ENCODE data around the gene LNP1.

Gene LNP1

GRCh38 chr3:100492059-100493006 lies 91.0 kb downstream of the LNP1 start, which contains the start of gene TMEM45A:
TSS of gene TMEM45A (plus strand) at chr3:100492619. CDS start at chr3:100555212, 62,593 bp downstream.
- peak; percentile 99 for ATAC-seq
- TF ChIP-seq TCF4 (CRISPR knock-in tag; IDR thresholded peaks at IDR 0.05; ENCODE audit: borderline replicate concordance) (peak; percentile 49; the same call in 1 of the 2 replicates), ARNTL (CRISPR knock-in tag; IDR thresholded peaks at IDR 0.05; ENCODE audit: borderline replicate concordance, low read depth) (no peak), ZFP3 (CRISPR knock-in tag; IDR thresholded peaks at IDR 0.05) (0 out of 2 replicates have a peak, but pooled peaks have one; percentile 40)

GRCh38 chr3:100496711-100497261 lies 95.4 kb downstream of the LNP1 start:
- ATAC-seq = no peak; the same call in 2 of the 3 replicates
- TF ChIP-seq ISL1 (CRISPR knock-in tag; IDR thresholded peaks at IDR 0.05) (peak; percentile 67), TCF4 (CRISPR knock-in tag; IDR thresholded peaks at IDR 0.05; ENCODE audit: borderline replicate concordance) (no peak)

DNA sequence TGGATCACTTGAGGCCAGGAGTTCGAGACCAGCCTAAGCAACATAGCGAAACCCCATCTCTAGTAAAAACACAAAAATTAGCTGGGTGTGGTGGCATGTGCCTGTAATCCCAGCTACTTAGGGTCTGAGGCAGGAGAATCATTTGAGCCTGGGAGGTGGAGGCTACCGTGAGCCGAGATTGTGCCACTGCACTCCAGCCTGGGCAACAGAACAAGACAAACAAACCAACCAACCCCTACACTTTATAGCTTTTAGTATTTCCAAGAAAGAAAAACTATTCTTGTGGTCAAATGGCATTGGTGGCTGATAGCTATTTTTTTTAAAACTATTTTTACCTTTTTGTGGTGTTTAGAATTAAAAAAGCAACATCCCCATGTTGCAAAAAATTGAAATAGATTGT lies 98.3 kb downstream of the LNP1 start:
- no peak for ATAC-seq
- TF ChIP-seq SNAI2 (CRISPR knock-in tag; IDR thresholded peaks at IDR 0.05) = no peak
- TF ChIP-seq BACH2 (CRISPR knock-in tag; IDR thresholded peaks at IDR 0.05; ENCODE audit: borderline replicate concordance) = no peak
- TF ChIP-seq ARNTL (CRISPR knock-in tag; IDR thresholded peaks at IDR 0.05; ENCODE audit: borderline replicate concordance, low read depth) = no peak
- TF ChIP-seq ZFP30 (CRISPR knock-in tag; IDR thresholded peaks at IDR 0.05) = no peak
- no peak for TF ChIP-seq RARB (CRISPR knock-in tag; IDR thresholded peaks at IDR 0.05)
- TF ChIP-seq ZNF8 (CRISPR knock-in tag; IDR thresholded peaks at IDR 0.05) = no peak
- TF ChIP-seq ISL1 (CRISPR knock-in tag; IDR thresholded peaks at IDR 0.05) = no peak
- TF ChIP-seq, protein P1, sequence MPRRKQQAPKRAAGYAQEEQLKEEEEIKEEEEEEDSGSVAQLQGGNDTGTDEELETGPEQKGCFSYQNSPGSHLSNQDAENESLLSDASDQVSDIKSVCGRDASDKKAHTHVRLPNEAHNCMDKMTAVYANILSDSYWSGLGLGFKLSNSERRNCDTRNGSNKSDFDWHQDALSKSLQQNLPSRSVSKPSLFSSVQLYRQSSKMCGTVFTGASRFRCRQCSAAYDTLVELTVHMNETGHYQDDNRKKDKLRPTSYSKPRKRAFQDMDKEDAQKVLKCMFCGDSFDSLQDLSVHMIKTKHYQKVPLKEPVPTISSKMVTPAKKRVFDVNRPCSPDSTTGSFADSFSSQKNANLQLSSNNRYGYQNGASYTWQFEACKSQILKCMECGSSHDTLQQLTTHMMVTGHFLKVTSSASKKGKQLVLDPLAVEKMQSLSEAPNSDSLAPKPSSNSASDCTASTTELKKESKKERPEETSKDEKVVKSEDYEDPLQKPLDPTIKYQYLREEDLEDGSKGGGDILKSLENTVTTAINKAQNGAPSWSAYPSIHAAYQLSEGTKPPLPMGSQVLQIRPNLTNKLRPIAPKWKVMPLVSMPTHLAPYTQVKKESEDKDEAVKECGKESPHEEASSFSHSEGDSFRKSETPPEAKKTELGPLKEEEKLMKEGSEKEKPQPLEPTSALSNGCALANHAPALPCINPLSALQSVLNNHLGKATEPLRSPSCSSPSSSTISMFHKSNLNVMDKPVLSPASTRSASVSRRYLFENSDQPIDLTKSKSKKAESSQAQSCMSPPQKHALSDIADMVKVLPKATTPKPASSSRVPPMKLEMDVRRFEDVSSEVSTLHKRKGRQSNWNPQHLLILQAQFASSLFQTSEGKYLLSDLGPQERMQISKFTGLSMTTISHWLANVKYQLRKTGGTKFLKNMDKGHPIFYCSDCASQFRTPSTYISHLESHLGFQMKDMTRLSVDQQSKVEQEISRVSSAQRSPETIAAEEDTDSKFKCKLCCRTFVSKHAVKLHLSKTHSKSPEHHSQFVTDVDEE (CRISPR knock-in tag; IDR thresholded peaks at IDR 0.05) = no peak
- no peak for TF ChIP-seq GLIS3 (CRISPR knock-in tag; IDR thresholded peaks at IDR 0.05)
- no peak for TF ChIP-seq TOX (CRISPR knock-in tag; IDR thresholded peaks at IDR 0.05; ENCODE audit: borderline replicate concordance)
- TF ChIP-seq OSR1 (CRISPR knock-in tag; IDR thresholded peaks at IDR 0.05) = no peak
- TF ChIP-seq ZC3H10 (CRISPR knock-in tag; IDR thresholded peaks at IDR 0.05) = no peak
- no peak for TF ChIP-seq ESRRG (CRISPR knock-in tag; IDR thresholded peaks at IDR 0.05)
- no peak for TF ChIP-seq PPARA (CRISPR knock-in tag; IDR thresholded peaks at IDR 0.05; ENCODE audit: borderline replicate concordance)
- no peak for TF ChIP-seq ZFP3 (CRISPR knock-in tag; IDR thresholded peaks at IDR 0.05)
- TF ChIP-seq, protein P2, sequence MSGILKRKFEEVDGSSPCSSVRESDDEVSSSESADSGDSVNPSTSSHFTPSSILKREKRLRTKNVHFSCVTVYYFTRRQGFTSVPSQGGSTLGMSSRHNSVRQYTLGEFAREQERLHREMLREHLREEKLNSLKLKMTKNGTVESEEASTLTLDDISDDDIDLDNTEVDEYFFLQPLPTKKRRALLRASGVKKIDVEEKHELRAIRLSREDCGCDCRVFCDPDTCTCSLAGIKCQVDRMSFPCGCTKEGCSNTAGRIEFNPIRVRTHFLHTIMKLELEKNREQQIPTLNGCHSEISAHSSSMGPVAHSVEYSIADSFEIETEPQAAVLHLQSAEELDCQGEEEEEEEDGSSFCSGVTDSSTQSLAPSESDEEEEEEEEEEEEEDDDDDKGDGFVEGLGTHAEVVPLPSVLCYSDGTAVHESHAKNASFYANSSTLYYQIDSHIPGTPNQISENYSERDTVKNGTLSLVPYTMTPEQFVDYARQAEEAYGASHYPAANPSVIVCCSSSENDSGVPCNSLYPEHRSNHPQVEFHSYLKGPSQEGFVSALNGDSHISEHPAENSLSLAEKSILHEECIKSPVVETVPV (CRISPR knock-in tag; IDR thresholded peaks at IDR 0.05) = no peak

GRCh38 chr3:100500320-100500880 lies 99.1 kb downstream of the LNP1 start:
- TF ChIP-seq, protein P2 (CRISPR knock-in tag; IDR thresholded peaks at IDR 0.05) = no peak
- TF ChIP-seq CSDC2 (CRISPR knock-in tag; IDR thresholded peaks at IDR 0.05) (no peak), ISL1 (CRISPR knock-in tag; IDR thresholded peaks at IDR 0.05) (no peak)

GRCh38 chr3:100503448-100503847 lies 102.1 kb downstream of the LNP1 start:
- no peak for ATAC-seq
- TF ChIP-seq GLIS3 (CRISPR knock-in tag; IDR thresholded peaks at IDR 0.05) (no peak), TCF4 (CRISPR knock-in tag; IDR thresholded peaks at IDR 0.05; ENCODE audit: borderline replicate concordance) (no peak), CREB5 (CRISPR knock-in tag; IDR thresholded peaks at IDR 0.05; ENCODE audit: low read depth) (no peak), SNAI2 (CRISPR knock-in tag; IDR thresholded peaks at IDR 0.05) (no peak), CSDC2 (CRISPR knock-in tag; IDR thresholded peaks at IDR 0.05) (no peak), ISL1 (CRISPR knock-in tag; IDR thresholded peaks at IDR 0.05) (no peak)

More at GRCh38 chr3:100500320-100500880, 99.1 kb downstream of the LNP1 start:
- no peak for ATAC-seq

Data from SK-N-SH treated with all-trans-retinoic acid at 6 μM for 48 hours (cell line).